Keratinocyte (primary cell): ENCODE data around the gene MEGF10. TPM values are rescaled to one million over a fixed set of nuclear protein-coding genes. Genes with fewer than 3 reads are reported as not detected.

Source experiments
- DNase-seq: peaks from one replicate; pipeline ENCODE4 v3.0.0-alpha.2; 2011; ENCODE audit warnings: low read depth, missing footprints, low spot score
- FAIRE-seq: peaks from 2 replicates; lab custom pipeline; 2011; peaks lifted over from hg19 to GRCh38; lab: Jason Lieb, UNC
- H2AFZ ChIP-seq: 2 replicates; pipeline ENCODE4 v1.6.0; 2012; ENCODE audit warnings: low read length, control low read depth, inconsistent platforms; ENCODE audit not compliant: control insufficient read depth
- H3K27ac ChIP-seq: 2 replicates; pipeline ENCODE4 v1.5.1; 2011; ENCODE audit warnings: low read length; ENCODE audit not compliant: control insufficient read depth, insufficient read depth
- H3K27me3 ChIP-seq: 3 replicates; pipeline ENCODE4 v1.6.0; 2011; ENCODE audit warnings: low read length; ENCODE audit not compliant: control insufficient read depth, insufficient read depth; ENCODE audit errors: extremely low read depth
- H3K36me3 ChIP-seq, 2 experiments: 2 replicates in 1 of 2; 3 replicates in 1 of 2; pipeline ENCODE4 v1.5.1; 2011; ENCODE audit warnings: low read length in 2 of 2, mild to moderate bottlenecking in 1 of 2; ENCODE audit not compliant: control insufficient read depth in 2 of 2, insufficient read depth in 2 of 2; ENCODE audit errors: extremely low read depth in 1 of 2
- H3K4me1 ChIP-seq: 3 replicates; pipeline ENCODE4 v1.5.1; 2011; ENCODE audit warnings: low read length; ENCODE audit not compliant: control insufficient read depth, insufficient read depth; ENCODE audit errors: extremely low read depth
- H3K4me2 ChIP-seq: 3 replicates; pipeline ENCODE4 v1.6.0; 2011; ENCODE audit warnings: low read depth, low read length; ENCODE audit not compliant: control insufficient read depth, insufficient read depth; ENCODE audit errors: extremely low read depth
- H3K4me3 ChIP-seq, 3 experiments: fragments of 200-600 bp in 1 of 3; sonication (generic) in 1 of 3; 2 replicates in 2 of 3; 3 replicates in 1 of 3; pipeline ENCODE4 v1.5.1; 2011 to 2016; ENCODE audit warnings: low read length in 3 of 3, mild to moderate bottlenecking in 3 of 3, control low read depth in 2 of 3, inconsistent platforms in 1 of 3, low read depth in 1 of 3, mixed read lengths in 1 of 3, mixed run types in 1 of 3, moderate library complexity in 1 of 3; ENCODE audit not compliant: control insufficient read depth in 2 of 3, insufficient read depth in 2 of 3; ENCODE audit errors: extremely low read depth in 1 of 3
- H3K79me2 ChIP-seq: 2 replicates; pipeline ENCODE4 v1.6.0; 2012; ENCODE audit warnings: low read length; ENCODE audit not compliant: control insufficient read depth, insufficient read depth
- H3K9ac ChIP-seq: 3 replicates; pipeline ENCODE4 v1.6.0; 2011; ENCODE audit warnings: low read length; ENCODE audit not compliant: control insufficient read depth, insufficient read depth; ENCODE audit errors: extremely low read depth
- H3K9me1 ChIP-seq: 3 replicates; pipeline ENCODE4 v1.6.0; 2011; ENCODE audit warnings: low read length; ENCODE audit not compliant: control insufficient read depth, insufficient read depth; ENCODE audit errors: extremely low read depth
- H3K9me3 ChIP-seq: 2 replicates; pipeline ENCODE4 v1.5.1; 2012; ENCODE audit warnings: low read depth, low read length; ENCODE audit not compliant: control insufficient read depth
- H4K20me1 ChIP-seq: 3 replicates; pipeline ENCODE4 v1.6.0; 2011; ENCODE audit warnings: low read length; ENCODE audit not compliant: control insufficient read depth, insufficient read depth; ENCODE audit errors: extremely low read depth
- CTCF ChIP-seq, 3 experiments: IDR thresholded peaks in 1 of 3; conservative IDR thresholded peaks in 1 of 3; optimal IDR thresholded peaks in 1 of 3; 2 replicates in 2 of 3; 3 replicates in 1 of 3; pipeline versions ENCODE3 to v1.5.1; 2011; ENCODE audit warnings: low read length in 3 of 3, mild to moderate bottlenecking in 3 of 3, moderate library complexity in 2 of 3, control low read depth in 1 of 3, inconsistent platforms in 1 of 3; ENCODE audit not compliant: insufficient read depth in 2 of 3; ENCODE audit errors: extremely low read depth in 1 of 3
- EZH2 ChIP-seq: IDR thresholded peaks from one replicate; pipeline ENCODE4 v1.6.1; 2012; ENCODE audit warnings: inconsistent platforms, mild to moderate bottlenecking, low read length, moderate library complexity
- dilution Hi-C: fragments of 300-500 bp; cut with MboI; formaldehyde crosslinking; loops from one replicate; pipeline ENCODE4 v1.7.0; 2020; ENCODE audit warnings: low sequenced_read_pairs; ENCODE audit not compliant: extremely low pct_ligation_motif_present
- polyA plus RNA-seq, 5 experiments: library from polyadenylated mRNA; depleted of rRNA in 3 of 5; stranded (reverse) in 3 of 5; stranded (forward) in 1 of 5; unstranded in 1 of 5; fragments of >200 nt; gene quantifications; 1 replicate in 1 of 5; 2 replicates in 3 of 5; 3 replicates in 1 of 5; pipeline versions ENCODE4 v1.2.1 to v1.2.3, GENCODE V29; 2011 to 2012; ENCODE audit warnings: missing spikeins in 2 of 5, low read depth in 1 of 5, low replicate concordance in 1 of 5

The MEGF10 gene
- polyA plus RNA-seq, 1 donor (not counting 4 experiments of a cell fraction or from before 2014, with no cell fraction given) = not detected

GRCh38 chr5:127293373-127293772 is 2.8 kb downstream of the MEGF10 start:
- H3K36me3 ChIP-seq = no peaks in the 10 kb centered on the region
- no peaks in the 10 kb centered on the region for H3K79me2 ChIP-seq
- H3K9ac ChIP-seq = no peak overlapping the region
- H3K9me3 ChIP-seq = no peaks in the 10 kb centered on the region
- DNase-seq = no peak
- H3K9me1 ChIP-seq = no peaks in the 10 kb centered on the region
- dilution Hi-C loops = no loop called here
- no peaks in the 10 kb centered on the region for H4K20me1 ChIP-seq
- peaks cover 4% of the 10 kb centered on the region for H3K4me1 ChIP-seq
- TF ChIP-seq EZH2 (no peak), CTCF (optimal IDR thresholded peaks at IDR 0.05 in 1 of 3, IDR thresholded peaks at IDR 0.05 in 1 of 3, conservative IDR thresholded peaks at IDR 0.05 in 1 of 3; ENCODE audit: extremely low read depth in 1 of 3, insufficient read depth in 2 of 3, low read length in 3 of 3) (no peak)
- H2AFZ ChIP-seq = no peak overlapping the region
- H3K27me3 ChIP-seq = peaks cover 37% of the 10 kb centered on the region
- no peak for FAIRE-seq
- no peak overlapping the region for H3K4me3 ChIP-seq
- H3K4me2 ChIP-seq = no peak overlapping the region
- no peak overlapping the region for H3K27ac ChIP-seq

- Histone ChIP-seq H3K27me3 (peaks cover 38% of the 10 kb centered on the region), H3K4me3 (no peak overlapping the region), H3K9ac (no peak overlapping the region), H3K4me2 (no peak overlapping the region), H3K79me2 (no peaks in the 10 kb centered on the region), H2AFZ (no peak overlapping the region), H3K4me1 (peaks cover 4% of the 10 kb centered on the region), H3K36me3 (no peaks in the 10 kb centered on the region), H3K9me3 (no peaks in the 10 kb centered on the region), H3K27ac (no peak overlapping the region), H4K20me1 (no peaks in the 10 kb centered on the region), H3K9me1 (no peaks in the 10 kb centered on the region)
- DNase-seq = no peak
- no peak for FAIRE-seq
- dilution Hi-C loops = no loop called here
- no peak for TF ChIP-seq CTCF (optimal IDR thresholded peaks at IDR 0.05 in 1 of 3, IDR thresholded peaks at IDR 0.05 in 1 of 3, conservative IDR thresholded peaks at IDR 0.05 in 1 of 3; ENCODE audit: extremely low read depth in 1 of 3, insufficient read depth in 2 of 3, low read length in 3 of 3)
These were observed 4.2 kb downstream of the MEGF10 start for GRCh38 chr5:127294829-127295228.
